BLaER1 treated with 17β-estradiol and CSF1 and Interleukin-3, amounts not matched to agents 10 nM and 100 nM (cell line): ENCODE measurements around the gene GTF2H2C.
"Not testable (repeated sequence)": the region's sequence is repeated elsewhere in the genome, so short reads cannot be mapped to it uniquely, and the experiment has no call there.

Experiments
- H3K27ac ChIP-seq, 11 experiments: shearing (Covaris generic); formaldehyde crosslinking; 2 replicates each; pipeline ENCODE4 v1.8.1; 2022
- H3K27me3 ChIP-seq, 11 experiments: shearing (Covaris generic); formaldehyde crosslinking; 2 replicates each; pipeline ENCODE4 v1.8.1; 2022
- H3K36me3 ChIP-seq, 11 experiments: shearing (Covaris generic); formaldehyde crosslinking; 2 replicates each; pipeline ENCODE4 v1.8.1; 2022
- H3K4me1 ChIP-seq, 10 experiments: shearing (Covaris generic); formaldehyde crosslinking; 2 replicates each; pipeline ENCODE4 v1.8.1; 2022
- H3K4me2 ChIP-seq, 11 experiments: shearing (Covaris generic); formaldehyde crosslinking; 2 replicates each; pipeline ENCODE4 v1.8.1; 2022
- H3K4me3 ChIP-seq, 10 experiments: shearing (Covaris generic); formaldehyde crosslinking; 2 replicates each; pipeline ENCODE4 v1.8.1; 2022
- H3K9ac ChIP-seq, 11 experiments: shearing (Covaris generic); formaldehyde crosslinking; 2 replicates each; pipeline ENCODE4 v1.8.1; 2022
- H3K9me3 ChIP-seq, 11 experiments: shearing (Covaris generic); formaldehyde crosslinking; replicated peaks in 1 of 11; 2 replicates each; pipeline ENCODE4 v1.8.1; 2022
- H4K20me1 ChIP-seq, 11 experiments: shearing (Covaris generic); formaldehyde crosslinking; 2 replicates each; pipeline ENCODE4 v1.8.1; 2022
- Cebpa-rat ChIP-seq, 11 experiments: shearing (Covaris generic); IDR thresholded peaks; 2 replicates each; pipeline ENCODE4 v1.8.1; 2022

The GTF2H2C gene

GRCh38 chr5:69568072-69568471 is 8.1 kb downstream of the GTF2H2C start:
- not testable (repeated sequence) for H3K9me3 ChIP-seq, H3K4me3 ChIP-seq, H3K9ac ChIP-seq, H3K36me3 ChIP-seq, H4K20me1 ChIP-seq, H3K4me1 ChIP-seq, H3K27ac ChIP-seq, H3K4me2 ChIP-seq, H3K27me3 ChIP-seq

GRCh38 chr5:69583356-69583755 is 23.4 kb downstream of the GTF2H2C start:
- H3K27ac ChIP-seq, H4K20me1 ChIP-seq, H3K9ac ChIP-seq, H3K36me3 ChIP-seq, H3K4me1 ChIP-seq, H3K27me3 ChIP-seq, H3K4me2 ChIP-seq, H3K9me3 ChIP-seq, H3K4me3 ChIP-seq: not testable (repeated sequence)

GRCh38 chr5:69596114-69596840 is 36.3 kb downstream of the GTF2H2C start:
- H3K9me3 ChIP-seq, H3K36me3 ChIP-seq, H3K4me1 ChIP-seq, H3K27me3 ChIP-seq, H4K20me1 ChIP-seq, H3K4me2 ChIP-seq, H3K4me3 ChIP-seq, H3K9ac ChIP-seq: not testable (repeated sequence)
- peak overlapping the region in 4 of 11 experiments; percentile 46 to 67 (median 58); a peak in 7 of 22 replicates for H3K27ac ChIP-seq
- peak in 4 of 11 experiments; percentile 10 to 38 (median 24); a peak in 2 of 22 replicates for TF ChIP-seq Cebpa-rat (IDR thresholded peaks at IDR 0.05)

- not testable (repeated sequence) for H3K27me3 ChIP-seq, H3K27ac ChIP-seq, H3K4me1 ChIP-seq, H3K4me2 ChIP-seq, H3K9ac ChIP-seq, H3K36me3 ChIP-seq, H4K20me1 ChIP-seq, H3K4me3 ChIP-seq, H3K9me3 ChIP-seq
Observed at GRCh38 chr5:69601947-69602346, 42.0 kb downstream of the GTF2H2C start.

GRCh38 chr5:69606839-69607238 is 46.8 kb downstream of the GTF2H2C start:
- not testable (repeated sequence) for H3K36me3 ChIP-seq, H4K20me1 ChIP-seq, H3K4me2 ChIP-seq, H3K4me3 ChIP-seq, H3K9me3 ChIP-seq, H3K4me1 ChIP-seq, H3K27me3 ChIP-seq
- Histone ChIP-seq H3K27ac (peak overlapping the region in 2 of 11 experiments; percentile 46 to 55; a peak in 4 of 22 replicates), H3K9ac (peak overlapping the region in 1 of 11 experiments; percentile 48; a peak in 2 of 22 replicates)

GRCh38 chr5:69607750-69608149 is 47.8 kb downstream of the GTF2H2C start:
- not testable (repeated sequence) for H3K4me3 ChIP-seq, H4K20me1 ChIP-seq, H3K9me3 ChIP-seq, H3K9ac ChIP-seq, H3K27me3 ChIP-seq, H3K36me3 ChIP-seq, H3K4me1 ChIP-seq, H3K27ac ChIP-seq, H3K4me2 ChIP-seq

GRCh38 chr5:69608861-69609496 is 49.0 kb downstream of the GTF2H2C start:
- not testable (repeated sequence) for H3K4me1 ChIP-seq, H3K36me3 ChIP-seq, H3K27me3 ChIP-seq, H3K9ac ChIP-seq, H3K27ac ChIP-seq, H3K9me3 ChIP-seq, H3K4me3 ChIP-seq, H3K4me2 ChIP-seq, H4K20me1 ChIP-seq

- not testable (repeated sequence) for H3K36me3 ChIP-seq, H3K4me3 ChIP-seq, H4K20me1 ChIP-seq, H3K27ac ChIP-seq, H3K4me1 ChIP-seq, H3K27me3 ChIP-seq, H3K9me3 ChIP-seq, H3K9ac ChIP-seq, H3K4me2 ChIP-seq
Observed at GRCh38 chr5:69614843-69615242, 54.9 kb downstream of the GTF2H2C start.

- H3K9ac ChIP-seq, H4K20me1 ChIP-seq, H3K27me3 ChIP-seq, H3K27ac ChIP-seq, H3K4me3 ChIP-seq, H3K9me3 ChIP-seq, H3K4me1 ChIP-seq, H3K36me3 ChIP-seq, H3K4me2 ChIP-seq: not testable (repeated sequence)
Observed at GRCh38 chr5:69631879-69632278, 71.9 kb downstream of the GTF2H2C start.
